Trophoblast cell (in vitro differentiated cells and primary cell): ENCODE results near the gene ZDBF2.
"Not testable (repeated sequence)": the region's sequence is repeated elsewhere in the genome, so short reads cannot be mapped to it uniquely, and the experiment has no call there.

Experiments used
- DNase-seq, 2 donors: peaks; one replicate each; pipeline ENCODE4 v3.0.0-alpha.2; 2016
- H2AFZ ChIP-seq: 2 replicates; pipeline ENCODE4 v1.6.1; 2013; ENCODE audit warnings: low read length, moderate library complexity, mild to moderate bottlenecking; ENCODE audit not compliant: insufficient read depth, poor library complexity
- H2AK5ac ChIP-seq: 2 replicates; pipeline ENCODE4 v1.6.1; 2013; ENCODE audit warnings: mild to moderate bottlenecking, low read length
- H2BK120ac ChIP-seq: 2 replicates; pipeline ENCODE4 v1.6.1; 2013; ENCODE audit warnings: low read length, mild to moderate bottlenecking, moderate library complexity; ENCODE audit not compliant: insufficient read depth, poor library complexity
- H2BK12ac ChIP-seq: 2 replicates; pipeline ENCODE4 v1.6.1; 2013; ENCODE audit warnings: mild to moderate bottlenecking, low read length, moderate library complexity
- H2BK5ac ChIP-seq: 2 replicates; pipeline ENCODE4 v1.6.1; 2013; ENCODE audit warnings: low read length, low read depth, moderate library complexity, mild to moderate bottlenecking; ENCODE audit not compliant: poor library complexity
- H3K14ac ChIP-seq: 2 replicates; pipeline ENCODE4 v1.6.1; 2013; ENCODE audit warnings: mild to moderate bottlenecking, low read length
- H3K18ac ChIP-seq: 2 replicates; pipeline ENCODE4 v1.6.1; 2013; ENCODE audit warnings: mild to moderate bottlenecking, low read length
- H3K23ac ChIP-seq: 2 replicates; pipeline ENCODE4 v1.6.1; 2013; ENCODE audit warnings: low read length
- H3K27ac ChIP-seq: 2 replicates; pipeline ENCODE4 v1.5.1; 2013; ENCODE audit warnings: low read depth, mild to moderate bottlenecking, inconsistent platforms, low read length, moderate library complexity
- H3K27me3 ChIP-seq: 2 replicates; pipeline ENCODE4 v1.6.1; 2013; ENCODE audit warnings: inconsistent platforms, mild to moderate bottlenecking, low read length, moderate library complexity; ENCODE audit not compliant: insufficient read depth
- H3K36me3 ChIP-seq, 2 experiments: 1 replicate in 1 of 2; 2 replicates in 1 of 2; pipeline ENCODE4 v1.6.1; 2013; ENCODE audit warnings: low read length in 2 of 2, mild to moderate bottlenecking in 2 of 2, moderate library complexity in 1 of 2; ENCODE audit not compliant: insufficient read depth in 2 of 2, control insufficient read depth in 1 of 2
- H3K4ac ChIP-seq: 2 replicates; pipeline ENCODE4 v1.6.1; 2013; ENCODE audit warnings: low read depth, mild to moderate bottlenecking, low read length, moderate library complexity
- H3K4me1 ChIP-seq, 2 experiments: 1 replicate in 1 of 2; 2 replicates in 1 of 2; pipeline ENCODE4 v1.6.1; 2013; ENCODE audit warnings: low read length in 2 of 2, mild to moderate bottlenecking in 2 of 2, moderate library complexity in 1 of 2; ENCODE audit not compliant: insufficient read depth in 2 of 2, control insufficient read depth in 1 of 2
- H3K4me2 ChIP-seq: 2 replicates; pipeline ENCODE4 v1.6.1; 2013; ENCODE audit warnings: inconsistent platforms, mild to moderate bottlenecking, low read length, moderate library complexity
- H3K4me3 ChIP-seq: 2 replicates; pipeline ENCODE4 v1.5.1; 2013; ENCODE audit warnings: mild to moderate bottlenecking, low read depth, low read length, inconsistent platforms
- H3K79me1 ChIP-seq: one replicate; pipeline ENCODE4 v1.6.1; 2013; ENCODE audit warnings: low read length
- H3K79me2 ChIP-seq: 2 replicates; pipeline ENCODE4 v1.6.1; 2013; ENCODE audit warnings: low read length, mild to moderate bottlenecking; ENCODE audit not compliant: control insufficient read depth, insufficient read depth, poor library complexity
- H3K9ac ChIP-seq: 2 replicates; pipeline ENCODE4 v1.6.1; 2013; ENCODE audit warnings: mild to moderate bottlenecking, low read length
- H3K9me3 ChIP-seq: 2 replicates; pipeline ENCODE4 v1.6.1; 2013; ENCODE audit warnings: low read depth, mild to moderate bottlenecking, control low read depth, inconsistent platforms, low read length; ENCODE audit not compliant: insufficient read depth
- H4K12ac ChIP-seq: 2 replicates; pipeline ENCODE4 v1.6.1; 2013; ENCODE audit warnings: low read depth, mild to moderate bottlenecking, low read length, moderate library complexity
- H4K8ac ChIP-seq: 2 replicates; pipeline ENCODE4 v1.6.1; 2013; ENCODE audit warnings: low read depth, mild to moderate bottlenecking, low read length, moderate library complexity
- H4K91ac ChIP-seq: one replicate; pipeline ENCODE4 v1.6.1; 2013; ENCODE audit warnings: low read depth, mild to moderate bottlenecking, low read length, moderate library complexity
- WGBS: extraction: QIAGEN DNeasy Blood & Tissue Kit; methylation state at CpG from one replicate; pipeline ENCODE4 v1.1.7; 2013; ENCODE audit warnings: missing lambda C conversion rate; ENCODE audit not compliant: insufficient read length, insufficient coverage; ENCODE audit errors: extremely low coverage; 5-methylcytosine and 5-hydroxymethylcytosine counted together

The ZDBF2 gene

GRCh38 chr2:206257350-206257749 lies 17.1 kb upstream of the ZDBF2 start:
- peaks cover 3% of the 10 kb centered on the region for H3K9me3 ChIP-seq
- H3K4ac ChIP-seq: no peak overlapping the region
- H2BK5ac ChIP-seq: no peak overlapping the region
- H3K27me3 ChIP-seq: peaks cover 36% of the 10 kb centered on the region
- H3K4me2 ChIP-seq: no peak overlapping the region
- H3K4me3 ChIP-seq: peak overlapping the region; percentile 4
- no peaks in the 10 kb centered on the region for H3K79me2 ChIP-seq
- H3K4me1 ChIP-seq: no peaks in the 10 kb centered on the region
- no peak overlapping the region for H3K14ac ChIP-seq
- no peak overlapping the region for H2BK12ac ChIP-seq
- H3K23ac ChIP-seq: no peak overlapping the region
- H4K12ac ChIP-seq: no peak overlapping the region
- WGBS: no CpG with 5 or more reads among the region's 14 CpGs
- no peak overlapping the region for H2AK5ac ChIP-seq
- no peak overlapping the region for H3K9ac ChIP-seq
- H3K27ac ChIP-seq: no peak overlapping the region
- H2AFZ ChIP-seq: no peak overlapping the region
- no peaks in the 10 kb centered on the region for H3K36me3 ChIP-seq
- no peak overlapping the region for H2BK120ac ChIP-seq
- H3K79me1 ChIP-seq: no peaks in the 10 kb centered on the region
- no peak for DNase-seq
- no peak overlapping the region for H3K18ac ChIP-seq
- H4K8ac ChIP-seq: no peak overlapping the region
- H4K91ac ChIP-seq: no peak overlapping the region

GRCh38 chr2:206257861-206258260 lies 16.6 kb upstream of the ZDBF2 start:
- Histone ChIP-seq H3K9me3 (peaks cover 3% of the 10 kb centered on the region), H3K27ac (no peak overlapping the region), H3K36me3 (no peaks in the 10 kb centered on the region), H4K8ac (no peak overlapping the region), H2BK120ac (no peak overlapping the region), H3K9ac (no peak overlapping the region), H4K12ac (no peak overlapping the region), H3K23ac (no peak overlapping the region), H3K79me1 (no peaks in the 10 kb centered on the region), H4K91ac (no peak overlapping the region), H3K18ac (no peak overlapping the region), H3K79me2 (no peaks in the 10 kb centered on the region), H2AK5ac (no peak overlapping the region), H3K4me2 (no peak overlapping the region), H3K4me3 (no peak overlapping the region), H3K27me3 (peaks cover 37% of the 10 kb centered on the region), H2BK5ac (no peak overlapping the region), H3K4me1 (no peaks in the 10 kb centered on the region), H2AFZ (no peak overlapping the region), H3K4ac (no peak overlapping the region), H3K14ac (no peak overlapping the region), H2BK12ac (no peak overlapping the region)
- no peak for DNase-seq
- no CpG with 5 or more reads among the region's 7 CpGs for WGBS

- peaks cover 36% of the 10 kb centered on the region for H3K27me3 ChIP-seq
- not testable (repeated sequence) for H4K8ac ChIP-seq, H2BK12ac ChIP-seq, DNase-seq, H4K91ac ChIP-seq, H4K12ac ChIP-seq, H3K4me2 ChIP-seq, H3K9ac ChIP-seq, H3K23ac ChIP-seq, H2BK5ac ChIP-seq, H3K36me3 ChIP-seq, H3K4ac ChIP-seq, H3K4me3 ChIP-seq, H3K9me3 ChIP-seq, H3K79me1 ChIP-seq, H2AK5ac ChIP-seq, H3K79me2 ChIP-seq, H2BK120ac ChIP-seq, H3K4me1 ChIP-seq, H3K27ac ChIP-seq, H3K14ac ChIP-seq, H2AFZ ChIP-seq, H3K18ac ChIP-seq
- WGBS: no CpG with 5 or more reads among the region's 8 CpGs
Measured at GRCh38 chr2:206258615-206259014, 15.8 kb upstream of the ZDBF2 start.

GRCh38 chr2:206259376-206260187 lies 14.9 kb upstream of the ZDBF2 start:
- H4K91ac ChIP-seq: no peak overlapping the region
- H3K4me2 ChIP-seq: no peak overlapping the region
- no peak for DNase-seq
- H3K79me2 ChIP-seq: no peaks in the 10 kb centered on the region
- H2BK5ac ChIP-seq: no peak overlapping the region
- no peaks in the 10 kb centered on the region for H3K4me1 ChIP-seq
- no peak overlapping the region for H2BK12ac ChIP-seq
- no peaks in the 10 kb centered on the region for H3K79me1 ChIP-seq
- no peak overlapping the region for H2AFZ ChIP-seq
- no peak overlapping the region for H3K27ac ChIP-seq
- no peak overlapping the region for H2BK120ac ChIP-seq
- no peak overlapping the region for H3K18ac ChIP-seq
- H3K36me3 ChIP-seq: no peaks in the 10 kb centered on the region
- H3K14ac ChIP-seq: no peak overlapping the region
- no peaks in the 10 kb centered on the region for H3K9me3 ChIP-seq
- peaks cover 40% of the 10 kb centered on the region for H3K27me3 ChIP-seq
- H3K23ac ChIP-seq: no peak overlapping the region
- no peak overlapping the region for H2AK5ac ChIP-seq
- H4K8ac ChIP-seq: no peak overlapping the region
- no peak overlapping the region for H3K9ac ChIP-seq
- no peak overlapping the region for H4K12ac ChIP-seq
- no peak overlapping the region for H3K4ac ChIP-seq
- H3K4me3 ChIP-seq: no peak overlapping the region
- no CpG with 5 or more reads among the region's 10 CpGs for WGBS
